ENCODE measurements around the gene KRTAP4-8.

DNA sequence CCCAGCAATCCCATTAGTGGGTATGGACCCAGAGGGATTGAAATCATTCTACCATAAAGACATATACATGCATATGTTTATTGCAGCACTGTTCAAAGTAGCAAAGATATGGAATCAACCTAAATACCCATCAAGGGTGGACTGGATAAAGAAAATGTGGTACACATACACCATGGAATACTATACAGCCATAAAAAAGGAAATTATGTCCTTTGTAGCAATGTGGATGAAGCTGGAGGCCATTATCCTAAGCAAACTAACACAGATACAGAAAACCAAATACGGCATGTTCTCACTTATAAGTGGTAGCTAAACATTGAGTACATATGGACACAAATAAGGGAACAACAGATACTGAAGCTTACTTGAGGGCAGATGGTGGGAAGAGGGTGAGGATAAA is 40.4 kb downstream of the KRTAP4-8 start:
- no peak for TF ChIP-seq CTCF (IDR thresholded peaks at IDR 0.05; ENCODE audit: control extremely low read depth in 1 of 3, insufficient read depth in 1 of 3, low read depth in 1 of 3, low read length in 3 of 3)
- TF ChIP-seq TBP (IDR thresholded peaks at IDR 0.05; ENCODE audit: low read depth, low read length): no peak
- TF ChIP-seq BRCA1 (IDR thresholded peaks at IDR 0.05; ENCODE audit: low read depth, low read length): no peak
- TF ChIP-seq, protein P1, sequence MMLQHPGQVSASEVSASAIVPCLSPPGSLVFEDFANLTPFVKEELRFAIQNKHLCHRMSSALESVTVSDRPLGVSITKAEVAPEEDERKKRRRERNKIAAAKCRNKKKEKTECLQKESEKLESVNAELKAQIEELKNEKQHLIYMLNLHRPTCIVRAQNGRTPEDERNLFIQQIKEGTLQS (IDR thresholded peaks at IDR 0.05; ENCODE audit: insufficient read depth, low read depth, low read length): no peak
- no peak for TF ChIP-seq ASH2L (IDR thresholded peaks at IDR 0.05; ENCODE audit: low read length)
- no peak for TF ChIP-seq GABPA (IDR thresholded peaks at IDR 0.05; ENCODE audit: borderline replicate concordance, insufficient read depth, low read length)
- no peak for TF ChIP-seq JUND (IDR thresholded peaks at IDR 0.05; ENCODE audit: low read length)
- TF ChIP-seq, protein P2, sequence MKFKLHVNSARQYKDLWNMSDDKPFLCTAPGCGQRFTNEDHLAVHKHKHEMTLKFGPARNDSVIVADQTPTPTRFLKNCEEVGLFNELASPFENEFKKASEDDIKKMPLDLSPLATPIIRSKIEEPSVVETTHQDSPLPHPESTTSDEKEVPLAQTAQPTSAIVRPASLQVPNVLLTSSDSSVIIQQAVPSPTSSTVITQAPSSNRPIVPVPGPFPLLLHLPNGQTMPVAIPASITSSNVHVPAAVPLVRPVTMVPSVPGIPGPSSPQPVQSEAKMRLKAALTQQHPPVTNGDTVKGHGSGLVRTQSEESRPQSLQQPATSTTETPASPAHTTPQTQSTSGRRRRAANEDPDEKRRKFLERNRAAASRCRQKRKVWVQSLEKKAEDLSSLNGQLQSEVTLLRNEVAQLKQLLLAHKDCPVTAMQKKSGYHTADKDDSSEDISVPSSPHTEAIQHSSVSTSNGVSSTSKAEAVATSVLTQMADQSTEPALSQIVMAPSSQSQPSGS (IDR thresholded peaks at IDR 0.05; ENCODE audit: low read length): no peak
- no peak for TF ChIP-seq HDAC2 (IDR thresholded peaks at IDR 0.05; ENCODE audit: borderline replicate concordance in 1 of 2, low read depth in 2 of 2, low read length in 2 of 2)
